ENCODE results near the gene HAUS6. TPM values are rescaled to one million over a fixed set of nuclear protein-coding genes. Genes with fewer than 3 reads are reported as not detected.

The HAUS6 gene
- total and polyA plus RNA-seq, 2 of the 13 experiments (the other 11 are each of a cell fraction or from before 2014, with no cell fraction given), result 9.8 to 31.1 TPM

- TF ChIP-seq, protein P1, sequence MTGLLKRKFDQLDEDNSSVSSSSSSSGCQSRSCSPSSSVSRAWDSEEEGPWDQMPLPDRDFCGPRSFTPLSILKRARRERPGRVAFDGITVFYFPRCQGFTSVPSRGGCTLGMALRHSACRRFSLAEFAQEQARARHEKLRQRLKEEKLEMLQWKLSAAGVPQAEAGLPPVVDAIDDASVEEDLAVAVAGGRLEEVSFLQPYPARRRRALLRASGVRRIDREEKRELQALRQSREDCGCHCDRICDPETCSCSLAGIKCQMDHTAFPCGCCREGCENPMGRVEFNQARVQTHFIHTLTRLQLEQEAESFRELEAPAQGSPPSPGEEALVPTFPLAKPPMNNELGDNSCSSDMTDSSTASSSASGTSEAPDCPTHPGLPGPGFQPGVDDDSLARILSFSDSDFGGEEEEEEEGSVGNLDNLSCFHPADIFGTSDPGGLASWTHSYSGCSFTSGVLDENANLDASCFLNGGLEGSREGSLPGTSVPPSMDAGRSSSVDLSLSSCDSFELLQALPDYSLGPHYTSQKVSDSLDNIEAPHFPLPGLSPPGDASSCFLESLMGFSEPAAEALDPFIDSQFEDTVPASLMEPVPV (CRISPR knock-in tag; IDR thresholded peaks at IDR 0.05), result peak; percentile 66; the same call in 1 of the 2 replicates
- TF ChIP-seq KMT2B (CRISPR knock-in tag; IDR thresholded peaks at IDR 0.05) (peak; percentile 87; the same call in 1 of the 2 replicates), MAF1 (CRISPR knock-in tag; IDR thresholded peaks at IDR 0.05; ENCODE audit: borderline replicate concordance) (peak; percentile 39; the same call in 1 of the 2 replicates), ZHX1 (CRISPR knock-in tag; IDR thresholded peaks at IDR 0.05; ENCODE audit: low read depth) (peak; percentile 65; the same call in 1 of the 2 replicates), ZNF101 (CRISPR knock-in tag; IDR thresholded peaks at IDR 0.05; ENCODE audit: borderline replicate concordance, low read depth) (no peak), ZNF883 (CRISPR knock-in tag; IDR thresholded peaks at IDR 0.05; ENCODE audit: not compliant biosample characterization) (peak; percentile 83), ZKSCAN8 (CRISPR knock-in tag; IDR thresholded peaks at IDR 0.05; ENCODE audit: borderline replicate concordance) (0 out of 2 replicates have a peak, but pooled peaks have one; percentile 13), ZFP91 (CRISPR knock-in tag; IDR thresholded peaks at IDR 0.05; ENCODE audit: borderline replicate concordance) (peak; percentile 86), SP5 (CRISPR knock-in tag; IDR thresholded peaks at IDR 0.05; ENCODE audit: borderline replicate concordance, low read depth) (peak; percentile 74), MYNN (CRISPR knock-in tag; IDR thresholded peaks at IDR 0.05; ENCODE audit: low read depth) (peak; percentile 80; the same call in 1 of the 2 replicates), ZNF326 (CRISPR knock-in tag; IDR thresholded peaks at IDR 0.05; ENCODE audit: borderline replicate concordance) (no peak), ZNF451 (CRISPR knock-in tag; IDR thresholded peaks at IDR 0.05) (peak; percentile 74), IKZF4 (CRISPR knock-in tag; IDR thresholded peaks at IDR 0.05; ENCODE audit: borderline replicate concordance, low read depth, not compliant biosample characterization) (peak; percentile 57)
- TF ChIP-seq, protein P2, sequence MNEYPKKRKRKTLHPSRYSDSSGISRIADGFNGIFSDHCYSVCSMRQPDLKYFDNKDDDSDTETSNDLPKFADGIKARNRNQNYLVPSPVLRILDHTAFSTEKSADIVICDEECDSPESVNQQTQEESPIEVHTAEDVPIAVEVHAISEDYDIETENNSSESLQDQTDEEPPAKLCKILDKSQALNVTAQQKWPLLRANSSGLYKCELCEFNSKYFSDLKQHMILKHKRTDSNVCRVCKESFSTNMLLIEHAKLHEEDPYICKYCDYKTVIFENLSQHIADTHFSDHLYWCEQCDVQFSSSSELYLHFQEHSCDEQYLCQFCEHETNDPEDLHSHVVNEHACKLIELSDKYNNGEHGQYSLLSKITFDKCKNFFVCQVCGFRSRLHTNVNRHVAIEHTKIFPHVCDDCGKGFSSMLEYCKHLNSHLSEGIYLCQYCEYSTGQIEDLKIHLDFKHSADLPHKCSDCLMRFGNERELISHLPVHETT (CRISPR knock-in tag; conservative IDR thresholded peaks at IDR 0.05), result peak; percentile 73; the same call in 1 of the 2 replicates
- TF ChIP-seq, protein P3, sequence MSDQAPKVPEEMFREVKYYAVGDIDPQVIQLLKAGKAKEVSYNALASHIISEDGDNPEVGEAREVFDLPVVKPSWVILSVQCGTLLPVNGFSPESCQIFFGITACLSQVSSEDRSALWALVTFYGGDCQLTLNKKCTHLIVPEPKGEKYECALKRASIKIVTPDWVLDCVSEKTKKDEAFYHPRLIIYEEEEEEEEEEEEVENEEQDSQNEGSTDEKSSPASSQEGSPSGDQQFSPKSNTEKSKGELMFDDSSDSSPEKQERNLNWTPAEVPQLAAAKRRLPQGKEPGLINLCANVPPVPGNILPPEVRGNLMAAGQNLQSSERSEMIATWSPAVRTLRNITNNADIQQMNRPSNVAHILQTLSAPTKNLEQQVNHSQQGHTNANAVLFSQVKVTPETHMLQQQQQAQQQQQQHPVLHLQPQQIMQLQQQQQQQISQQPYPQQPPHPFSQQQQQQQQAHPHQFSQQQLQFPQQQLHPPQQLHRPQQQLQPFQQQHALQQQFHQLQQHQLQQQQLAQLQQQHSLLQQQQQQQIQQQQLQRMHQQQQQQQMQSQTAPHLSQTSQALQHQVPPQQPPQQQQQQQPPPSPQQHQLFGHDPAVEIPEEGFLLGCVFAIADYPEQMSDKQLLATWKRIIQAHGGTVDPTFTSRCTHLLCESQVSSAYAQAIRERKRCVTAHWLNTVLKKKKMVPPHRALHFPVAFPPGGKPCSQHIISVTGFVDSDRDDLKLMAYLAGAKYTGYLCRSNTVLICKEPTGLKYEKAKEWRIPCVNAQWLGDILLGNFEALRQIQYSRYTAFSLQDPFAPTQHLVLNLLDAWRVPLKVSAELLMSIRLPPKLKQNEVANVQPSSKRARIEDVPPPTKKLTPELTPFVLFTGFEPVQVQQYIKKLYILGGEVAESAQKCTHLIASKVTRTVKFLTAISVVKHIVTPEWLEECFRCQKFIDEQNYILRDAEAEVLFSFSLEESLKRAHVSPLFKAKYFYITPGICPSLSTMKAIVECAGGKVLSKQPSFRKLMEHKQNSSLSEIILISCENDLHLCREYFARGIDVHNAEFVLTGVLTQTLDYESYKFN (CRISPR knock-in tag; conservative IDR thresholded peaks at IDR 0.05), result peak; percentile 84
Measured at GRCh38 chr9:19048966-19049916, 53.5 kb downstream of the HAUS6 start, which contains the start of gene RRAGA (continued).

Measured in HepG2 (cell line).